GM23338 (cell line): ENCODE data around the gene RELN. TPM values are rescaled to one million over a fixed set of nuclear protein-coding genes. Genes with fewer than 3 reads are reported as not detected.

Source experiments
- ATAC-seq: fragments of 200-7000 bp; cut with Tn5 transposase; 3 replicates; pipeline ENCODE4 v1.9.1; 2020
- DNase-seq: peaks from one replicate; pipeline ENCODE4 v3.0.0-alpha.2; 2015; ENCODE audit warnings: low spot score
- H2AFZ ChIP-seq: fragments of 200-600 bp; sonication (generic); 2 replicates; pipeline ENCODE4 v1.8.0; 2016; ENCODE audit warnings: antibody characterized with exemption, mild to moderate bottlenecking, moderate library complexity
- H3F3A ChIP-seq: fragments of 200-600 bp; sonication (generic); replicated peaks from 2 replicates; pipeline ENCODE4 v1.8.0; 2017; ENCODE audit warnings: antibody characterized with exemption, mixed run types, low read depth
- H3K27ac ChIP-seq: fragments of 200-600 bp; sonication (generic); 2 replicates; pipeline ENCODE4 v1.6.1; 2016; ENCODE audit warnings: low read depth
- H3K27me3 ChIP-seq: fragments of 200-600 bp; sonication (generic); 2 replicates; pipeline ENCODE4 v1.8.0; 2016; ENCODE audit warnings: mild to moderate bottlenecking, mixed run types, moderate library complexity; ENCODE audit not compliant: insufficient read depth
- H3K36me3 ChIP-seq: fragments of 200-600 bp; sonication (generic); 2 replicates; pipeline ENCODE4 v1.8.0; 2016; ENCODE audit warnings: mild to moderate bottlenecking; ENCODE audit not compliant: insufficient read depth
- H3K4me1 ChIP-seq: fragments of 200-600 bp; sonication (generic); 2 replicates; pipeline ENCODE4 v1.8.0; 2016; ENCODE audit warnings: mild to moderate bottlenecking, moderate library complexity; ENCODE audit not compliant: insufficient read depth
- H3K4me2 ChIP-seq: fragments of 200-600 bp; sonication (generic); 2 replicates; pipeline ENCODE4 v1.7.1; 2017; ENCODE audit warnings: mixed run types
- H3K4me3 ChIP-seq: fragments of 200-600 bp; sonication (generic); 2 replicates; pipeline ENCODE4 v1.6.1; 2016; ENCODE audit warnings: mixed run types
- H3K79me2 ChIP-seq: fragments of 200-600 bp; sonication (generic); replicated peaks from 2 replicates; pipeline ENCODE4 v1.8.0; 2017; ENCODE audit warnings: mild to moderate bottlenecking; ENCODE audit not compliant: insufficient read depth
- H3K9me2 ChIP-seq: fragments of 200-600 bp; sonication (generic); 2 replicates; pipeline ENCODE4 v1.8.0; 2017; ENCODE audit not compliant: insufficient read depth
- H4K20me1 ChIP-seq: fragments of 200-600 bp; sonication (generic); replicated peaks from 2 replicates; pipeline ENCODE4 v1.8.0; 2017; ENCODE audit warnings: mild to moderate bottlenecking; ENCODE audit not compliant: insufficient read depth
- H3K27ac Mint-ChIP-seq: 2 replicates; pipeline ENCODE4 v1.8.0; 2020; ENCODE audit warnings: inconsistent platforms, mild to moderate bottlenecking, moderate library complexity, mixed read lengths
- H3K27me3 Mint-ChIP-seq: 3 replicates; pipeline ENCODE4 v1.8.0; 2022; ENCODE audit warnings: low read depth, mild to moderate bottlenecking, moderate library complexity, mixed read lengths, inconsistent platforms; ENCODE audit not compliant: insufficient read depth, poor library complexity
- H3K36me3 Mint-ChIP-seq: 3 replicates; pipeline ENCODE4 v1.8.0; 2021; ENCODE audit warnings: low read depth, mild to moderate bottlenecking, inconsistent platforms, moderate library complexity, mixed read lengths
- H3K4me1 Mint-ChIP-seq: 3 replicates; pipeline ENCODE4 v1.8.0; 2020; ENCODE audit warnings: mild to moderate bottlenecking, inconsistent platforms, mixed read lengths
- H3K4me3 Mint-ChIP-seq: 3 replicates; pipeline ENCODE4 v1.8.0; 2021; ENCODE audit warnings: moderate library complexity, mild to moderate bottlenecking, inconsistent platforms, mixed read lengths
- H3K9me3 Mint-ChIP-seq: 3 replicates; pipeline ENCODE4 v1.8.0; 2020; ENCODE audit warnings: moderate library complexity, mild to moderate bottlenecking, inconsistent platforms, mixed read lengths
- CREB1 ChIP-seq: fragments of 250-450 bp; sonication (Bioruptor Pico); IDR thresholded peaks from 2 replicates; pipeline ENCODE4 v1.5.0; 2020; ENCODE audit warnings: low read depth, mild to moderate bottlenecking, moderate library complexity
- EZH2 ChIP-seq: fragments of 200-600 bp; sonication (generic); IDR thresholded peaks from one replicate; pipeline ENCODE4 v1.8.0; 2017; ENCODE audit warnings: antibody characterized with exemption, mild to moderate bottlenecking, low read depth; ENCODE audit not compliant: unreplicated experiment
- EZH2phosphoT487 ChIP-seq: fragments of 200-600 bp; sonication (generic); IDR thresholded peaks from one replicate; pipeline ENCODE4 v1.8.1; 2018; ENCODE audit warnings: antibody characterized with exemption; ENCODE audit not compliant: unreplicated experiment
- JUNB ChIP-seq: IDR thresholded peaks from one replicate; pipeline ENCODE4 v1.6.1; 2016; ENCODE audit warnings: antibody characterized with exemption; ENCODE audit not compliant: unreplicated experiment
- NANOG ChIP-seq: IDR thresholded peaks from 2 replicates; pipeline ENCODE4 v1.6.1; 2016; ENCODE audit warnings: antibody characterized with exemption, borderline replicate concordance
- POLR2AphosphoS5 ChIP-seq: IDR thresholded peaks from 2 replicates; pipeline ENCODE4 v1.6.1; 2016; ENCODE audit warnings: antibody characterized with exemption, low read depth
- STAT1 ChIP-seq: IDR thresholded peaks from one replicate; pipeline ENCODE4 v1.6.1; 2016; ENCODE audit warnings: antibody characterized with exemption; ENCODE audit not compliant: unreplicated experiment
- ZNF114 ChIP-seq: fragments of 250-450 bp; sonication (Bioruptor Pico); IDR thresholded peaks from 2 replicates; pipeline ENCODE4 v1.5.0; 2020; ENCODE audit warnings: mild to moderate bottlenecking, moderate library complexity
- ZNF331 ChIP-seq: fragments of 250-450 bp; sonication (Bioruptor Pico); IDR thresholded peaks from 2 replicates; pipeline ENCODE4 v1.5.0; 2020; ENCODE audit warnings: low read depth, mild to moderate bottlenecking, moderate library complexity
- polyA plus RNA-seq: library from polyadenylated mRNA; unstranded; fragments of >200 nt; fragmentation: Nextera tagmentation; extraction: Ambion mirVana; gene quantifications from 2 replicates; pipeline ENCODE4 v1.2.1, GENCODE V29; 2016
- total RNA-seq: library from RNA; depleted of rRNA; stranded (reverse); fragments of >200 nt; shearing (Covaris generic); gene quantifications from 2 replicates; pipeline ENCODE4 v1.2.3, GENCODE V29; 2014
- TF ChIP-seq, protein P1 (sequence below), 2 experiments: fragments of 200-600 bp in 1 of 2; sonication (generic) in 1 of 2; conservative IDR thresholded peaks; 2 replicates each; pipeline versions ENCODE4 v1.5.1 to v1.6.1; 2016 to 2017; ENCODE audit warnings: antibody characterized with exemption in 2 of 2, low read depth in 2 of 2, mild to moderate bottlenecking in 2 of 2, moderate library complexity in 1 of 2
- TF ChIP-seq, protein P2 (sequence below): IDR thresholded peaks from one replicate; pipeline ENCODE4 v1.6.1; 2018; ENCODE audit warnings: antibody characterized with exemption; ENCODE audit not compliant: unreplicated experiment
- TF ChIP-seq, protein P3 (sequence below): IDR thresholded peaks from 2 replicates; pipeline ENCODE4 v1.6.1; 2016; ENCODE audit warnings: antibody characterized with exemption
- TF ChIP-seq, protein P4 (sequence below): fragments of 250-450 bp; sonication (Bioruptor Pico); IDR thresholded peaks from 2 replicates; pipeline ENCODE4 v1.5.0; 2020; ENCODE audit warnings: mild to moderate bottlenecking, moderate library complexity

Gene RELN
- total and polyA plus RNA-seq, 2 experiments from 2014 or later, result 0.10 to 0.76 TPM

DNA sequence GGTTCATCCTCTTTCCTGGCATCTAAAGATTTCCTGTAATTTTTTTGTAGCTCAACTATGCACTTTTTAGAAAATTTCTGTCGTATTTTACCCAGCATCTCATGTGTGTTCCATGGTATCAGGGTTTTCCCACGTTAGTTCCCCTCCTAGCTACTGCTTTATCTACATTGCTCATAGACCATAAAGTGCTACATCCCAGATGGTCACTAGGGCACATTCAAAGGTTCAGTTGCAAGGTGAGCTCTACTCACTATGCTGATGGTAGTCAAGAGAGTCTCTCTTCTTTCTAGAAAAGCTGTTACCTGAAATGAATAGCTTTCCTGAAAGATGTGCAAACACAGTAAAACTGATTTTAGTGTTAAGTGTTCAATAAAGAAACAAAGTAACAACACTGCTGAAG, 33.5 kb downstream of the RELN start:
- Histone ChIP-seq H3K4me2 (no peak overlapping the region), H3K79me2 (no peaks in the 10 kb centered on the region), H3K27ac (no peak overlapping the region), H3K36me3 (no peaks in the 10 kb centered on the region), H3K4me3 (no peak overlapping the region), H3K4me1 (no peaks in the 10 kb centered on the region), H3F3A (no peaks in the 10 kb centered on the region), H4K20me1 (no peaks in the 10 kb centered on the region), H3K27me3 (no peaks in the 10 kb centered on the region), H3K9me2 (no peaks in the 10 kb centered on the region), H2AFZ (no peak overlapping the region)
- Mint-ChIP-seq H3K4me1 (no peaks in the 10 kb centered on the region), H3K36me3 (no peaks in the 10 kb centered on the region), H3K9me3 (no peaks in the 10 kb centered on the region), H3K27me3 (peaks cover 3% of the 10 kb centered on the region), H3K4me3 (no peak overlapping the region), H3K27ac (no peak overlapping the region)
- ATAC-seq (peak; percentile 68), DNase-seq (peak; percentile 21)
- TF ChIP-seq, protein P1, sequence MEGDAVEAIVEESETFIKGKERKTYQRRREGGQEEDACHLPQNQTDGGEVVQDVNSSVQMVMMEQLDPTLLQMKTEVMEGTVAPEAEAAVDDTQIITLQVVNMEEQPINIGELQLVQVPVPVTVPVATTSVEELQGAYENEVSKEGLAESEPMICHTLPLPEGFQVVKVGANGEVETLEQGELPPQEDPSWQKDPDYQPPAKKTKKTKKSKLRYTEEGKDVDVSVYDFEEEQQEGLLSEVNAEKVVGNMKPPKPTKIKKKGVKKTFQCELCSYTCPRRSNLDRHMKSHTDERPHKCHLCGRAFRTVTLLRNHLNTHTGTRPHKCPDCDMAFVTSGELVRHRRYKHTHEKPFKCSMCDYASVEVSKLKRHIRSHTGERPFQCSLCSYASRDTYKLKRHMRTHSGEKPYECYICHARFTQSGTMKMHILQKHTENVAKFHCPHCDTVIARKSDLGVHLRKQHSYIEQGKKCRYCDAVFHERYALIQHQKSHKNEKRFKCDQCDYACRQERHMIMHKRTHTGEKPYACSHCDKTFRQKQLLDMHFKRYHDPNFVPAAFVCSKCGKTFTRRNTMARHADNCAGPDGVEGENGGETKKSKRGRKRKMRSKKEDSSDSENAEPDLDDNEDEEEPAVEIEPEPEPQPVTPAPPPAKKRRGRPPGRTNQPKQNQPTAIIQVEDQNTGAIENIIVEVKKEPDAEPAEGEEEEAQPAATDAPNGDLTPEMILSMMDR (conservative IDR thresholded peaks at IDR 0.05; ENCODE audit: low read depth in 2 of 2), result no peak
- no peak for TF ChIP-seq CREB1
- TF ChIP-seq, protein P2, sequence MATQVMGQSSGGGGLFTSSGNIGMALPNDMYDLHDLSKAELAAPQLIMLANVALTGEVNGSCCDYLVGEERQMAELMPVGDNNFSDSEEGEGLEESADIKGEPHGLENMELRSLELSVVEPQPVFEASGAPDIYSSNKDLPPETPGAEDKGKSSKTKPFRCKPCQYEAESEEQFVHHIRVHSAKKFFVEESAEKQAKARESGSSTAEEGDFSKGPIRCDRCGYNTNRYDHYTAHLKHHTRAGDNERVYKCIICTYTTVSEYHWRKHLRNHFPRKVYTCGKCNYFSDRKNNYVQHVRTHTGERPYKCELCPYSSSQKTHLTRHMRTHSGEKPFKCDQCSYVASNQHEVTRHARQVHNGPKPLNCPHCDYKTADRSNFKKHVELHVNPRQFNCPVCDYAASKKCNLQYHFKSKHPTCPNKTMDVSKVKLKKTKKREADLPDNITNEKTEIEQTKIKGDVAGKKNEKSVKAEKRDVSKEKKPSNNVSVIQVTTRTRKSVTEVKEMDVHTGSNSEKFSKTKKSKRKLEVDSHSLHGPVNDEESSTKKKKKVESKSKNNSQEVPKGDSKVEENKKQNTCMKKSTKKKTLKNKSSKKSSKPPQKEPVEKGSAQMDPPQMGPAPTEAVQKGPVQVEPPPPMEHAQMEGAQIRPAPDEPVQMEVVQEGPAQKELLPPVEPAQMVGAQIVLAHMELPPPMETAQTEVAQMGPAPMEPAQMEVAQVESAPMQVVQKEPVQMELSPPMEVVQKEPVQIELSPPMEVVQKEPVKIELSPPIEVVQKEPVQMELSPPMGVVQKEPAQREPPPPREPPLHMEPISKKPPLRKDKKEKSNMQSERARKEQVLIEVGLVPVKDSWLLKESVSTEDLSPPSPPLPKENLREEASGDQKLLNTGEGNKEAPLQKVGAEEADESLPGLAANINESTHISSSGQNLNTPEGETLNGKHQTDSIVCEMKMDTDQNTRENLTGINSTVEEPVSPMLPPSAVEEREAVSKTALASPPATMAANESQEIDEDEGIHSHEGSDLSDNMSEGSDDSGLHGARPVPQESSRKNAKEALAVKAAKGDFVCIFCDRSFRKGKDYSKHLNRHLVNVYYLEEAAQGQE, result no peak
- no peak for TF ChIP-seq ZNF114 (CRISPR knock-in tag)
- TF ChIP-seq EZH2, result no peak
- TF ChIP-seq ZNF331 (CRISPR knock-in tag), result no peak
- no peak for TF ChIP-seq STAT1
- TF ChIP-seq NANOG, result no peak
- no peak for TF ChIP-seq JUNB
- no peak for TF ChIP-seq EZH2phosphoT487
- TF ChIP-seq, protein P3, sequence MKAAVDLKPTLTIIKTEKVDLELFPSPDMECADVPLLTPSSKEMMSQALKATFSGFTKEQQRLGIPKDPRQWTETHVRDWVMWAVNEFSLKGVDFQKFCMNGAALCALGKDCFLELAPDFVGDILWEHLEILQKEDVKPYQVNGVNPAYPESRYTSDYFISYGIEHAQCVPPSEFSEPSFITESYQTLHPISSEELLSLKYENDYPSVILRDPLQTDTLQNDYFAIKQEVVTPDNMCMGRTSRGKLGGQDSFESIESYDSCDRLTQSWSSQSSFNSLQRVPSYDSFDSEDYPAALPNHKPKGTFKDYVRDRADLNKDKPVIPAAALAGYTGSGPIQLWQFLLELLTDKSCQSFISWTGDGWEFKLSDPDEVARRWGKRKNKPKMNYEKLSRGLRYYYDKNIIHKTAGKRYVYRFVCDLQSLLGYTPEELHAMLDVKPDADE, result no peak
- TF ChIP-seq, protein P4, sequence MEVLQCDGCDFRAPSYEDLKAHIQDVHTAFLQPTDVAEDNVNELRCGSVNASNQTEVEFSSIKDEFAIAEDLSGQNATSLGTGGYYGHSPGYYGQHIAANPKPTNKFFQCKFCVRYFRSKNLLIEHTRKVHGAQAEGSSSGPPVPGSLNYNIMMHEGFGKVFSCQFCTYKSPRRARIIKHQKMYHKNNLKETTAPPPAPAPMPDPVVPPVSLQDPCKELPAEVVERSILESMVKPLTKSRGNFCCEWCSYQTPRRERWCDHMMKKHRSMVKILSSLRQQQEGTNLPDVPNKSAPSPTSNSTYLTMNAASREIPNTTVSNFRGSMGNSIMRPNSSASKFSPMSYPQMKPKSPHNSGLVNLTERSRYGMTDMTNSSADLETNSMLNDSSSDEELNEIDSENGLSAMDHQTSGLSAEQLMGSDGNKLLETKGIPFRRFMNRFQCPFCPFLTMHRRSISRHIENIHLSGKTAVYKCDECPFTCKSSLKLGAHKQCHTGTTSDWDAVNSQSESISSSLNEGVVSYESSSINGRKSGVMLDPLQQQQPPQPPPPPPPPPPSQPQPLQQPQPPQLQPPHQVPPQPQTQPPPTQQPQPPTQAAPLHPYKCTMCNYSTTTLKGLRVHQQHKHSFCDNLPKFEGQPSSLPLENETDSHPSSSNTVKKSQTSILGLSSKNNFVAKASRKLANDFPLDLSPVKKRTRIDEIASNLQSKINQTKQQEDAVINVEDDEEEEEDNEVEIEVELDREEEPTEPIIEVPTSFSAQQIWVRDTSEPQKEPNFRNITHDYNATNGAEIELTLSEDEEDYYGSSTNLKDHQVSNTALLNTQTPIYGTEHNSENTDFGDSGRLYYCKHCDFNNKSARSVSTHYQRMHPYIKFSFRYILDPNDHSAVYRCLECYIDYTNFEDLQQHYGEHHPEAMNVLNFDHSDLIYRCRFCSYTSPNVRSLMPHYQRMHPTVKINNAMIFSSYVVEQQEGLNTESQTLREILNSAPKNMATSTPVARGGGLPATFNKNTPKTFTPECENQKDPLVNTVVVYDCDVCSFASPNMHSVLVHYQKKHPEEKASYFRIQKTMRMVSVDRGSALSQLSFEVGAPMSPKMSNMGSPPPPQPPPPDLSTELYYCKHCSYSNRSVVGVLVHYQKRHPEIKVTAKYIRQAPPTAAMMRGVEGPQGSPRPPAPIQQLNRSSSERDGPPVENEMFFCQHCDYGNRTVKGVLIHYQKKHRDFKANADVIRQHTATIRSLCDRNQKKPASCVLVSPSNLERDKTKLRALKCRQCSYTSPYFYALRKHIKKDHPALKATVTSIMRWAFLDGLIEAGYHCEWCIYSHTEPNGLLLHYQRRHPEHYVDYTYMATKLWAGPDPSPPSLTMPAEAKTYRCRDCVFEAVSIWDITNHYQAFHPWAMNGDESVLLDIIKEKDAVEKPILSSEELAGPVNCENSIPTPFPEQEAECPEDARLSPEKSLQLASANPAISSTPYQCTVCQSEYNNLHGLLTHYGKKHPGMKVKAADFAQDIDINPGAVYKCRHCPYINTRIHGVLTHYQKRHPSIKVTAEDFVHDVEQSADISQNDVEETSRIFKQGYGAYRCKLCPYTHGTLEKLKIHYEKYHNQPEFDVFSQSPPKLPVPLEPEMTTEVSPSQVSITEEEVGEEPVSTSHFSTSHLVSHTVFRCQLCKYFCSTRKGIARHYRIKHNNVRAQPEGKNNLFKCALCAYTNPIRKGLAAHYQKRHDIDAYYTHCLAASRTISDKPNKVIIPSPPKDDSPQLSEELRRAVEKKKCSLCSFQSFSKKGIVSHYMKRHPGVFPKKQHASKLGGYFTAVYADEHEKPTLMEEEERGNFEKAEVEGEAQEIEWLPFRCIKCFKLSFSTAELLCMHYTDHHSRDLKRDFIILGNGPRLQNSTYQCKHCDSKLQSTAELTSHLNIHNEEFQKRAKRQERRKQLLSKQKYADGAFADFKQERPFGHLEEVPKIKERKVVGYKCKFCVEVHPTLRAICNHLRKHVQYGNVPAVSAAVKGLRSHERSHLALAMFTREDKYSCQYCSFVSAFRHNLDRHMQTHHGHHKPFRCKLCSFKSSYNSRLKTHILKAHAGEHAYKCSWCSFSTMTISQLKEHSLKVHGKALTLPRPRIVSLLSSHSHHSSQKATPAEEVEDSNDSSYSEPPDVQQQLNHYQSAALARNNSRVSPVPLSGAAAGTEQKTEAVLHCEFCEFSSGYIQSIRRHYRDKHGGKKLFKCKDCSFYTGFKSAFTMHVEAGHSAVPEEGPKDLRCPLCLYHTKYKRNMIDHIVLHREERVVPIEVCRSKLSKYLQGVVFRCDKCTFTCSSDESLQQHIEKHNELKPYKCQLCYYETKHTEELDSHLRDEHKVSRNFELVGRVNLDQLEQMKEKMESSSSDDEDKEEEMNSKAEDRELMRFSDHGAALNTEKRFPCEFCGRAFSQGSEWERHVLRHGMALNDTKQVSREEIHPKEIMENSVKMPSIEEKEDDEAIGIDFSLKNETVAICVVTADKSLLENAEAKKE, result no peak
- TF ChIP-seq POLR2AphosphoS5, result no peak
